Caco-2 (cell line): Measurements from ENCODE around the gene COMTD1. TPM values are rescaled to one million over a fixed set of nuclear protein-coding genes. Genes with fewer than 3 reads are reported as not detected.

Experiments
- BruUV-seq: library from RNA; stranded (reverse); fragments of 400-500 nt; replicated peaks from 2 replicates; lab custom pipeline; 2021; lab: Mats Ljungman, UMichigan
- CTCF ChIA-PET: fragments of 300-600 bp; sonication (Branson Sonifier 250); formaldehyde crosslinking; loops from one replicate; lab custom pipeline; 2022; ENCODE audit warnings: antibody characterized with exemption; lab: Charles Lee
- POLR2A ChIA-PET: fragments of 300-600 bp; sonication (Branson Sonifier 250); formaldehyde crosslinking; loops from one replicate; lab custom pipeline; 2022; ENCODE audit warnings: antibody characterized with exemption; lab: Charles Lee
- DNase-seq, 2 experiments: peaks; one replicate each; pipeline versions ENCODE4 v3.0.0 to v3.0.0-alpha.2; 2020 to 2022
- H3K27me3 ChIP-seq: replicated peaks from 2 replicates; pipeline ENCODE4 v1.6.0; 2011; ENCODE audit warnings: low read length; ENCODE audit not compliant: control insufficient read depth, insufficient read depth
- H3K36me3 ChIP-seq: 2 replicates; pipeline ENCODE4 v1.5.1; 2011; ENCODE audit warnings: low read length; ENCODE audit not compliant: control insufficient read depth, insufficient read depth
- H3K4me1 ChIP-seq: fragments of 250-450 bp; sonication (Bioruptor Pico); 2 replicates; pipeline ENCODE4 v1.5.1; 2020; ENCODE audit warnings: mild to moderate bottlenecking
- H3K4me3 ChIP-seq: 2 replicates; pipeline ENCODE4 v1.5.1; 2011; ENCODE audit warnings: low read depth, mild to moderate bottlenecking, control low read depth, low read length
- H3K9me3 ChIP-seq: fragments of 250-450 bp; sonication (Bioruptor Pico); 2 replicates; pipeline ENCODE4 v1.5.1; 2020; ENCODE audit warnings: mild to moderate bottlenecking, moderate library complexity
- H3K27ac Mint-ChIP-seq: one replicate; pipeline ENCODE4 v1.8.0; 2022; ENCODE audit warnings: mixed read lengths; ENCODE audit not compliant: unreplicated experiment
- H3K27me3 Mint-ChIP-seq: one replicate; pipeline ENCODE4 v1.8.0; 2022; ENCODE audit warnings: mixed read lengths; ENCODE audit not compliant: insufficient read depth, unreplicated experiment
- H3K36me3 Mint-ChIP-seq: one replicate; pipeline ENCODE4 v1.8.0; 2022; ENCODE audit warnings: mild to moderate bottlenecking, mixed read lengths; ENCODE audit not compliant: insufficient read depth, unreplicated experiment
- H3K4me1 Mint-ChIP-seq: one replicate; pipeline ENCODE4 v1.8.0; 2022; ENCODE audit warnings: low read depth, mixed read lengths; ENCODE audit not compliant: unreplicated experiment
- H3K4me3 Mint-ChIP-seq: one replicate; pipeline ENCODE4 v1.8.0; 2022; ENCODE audit warnings: mild to moderate bottlenecking, moderate library complexity, mixed read lengths; ENCODE audit not compliant: unreplicated experiment
- H3K9me3 Mint-ChIP-seq: one replicate; pipeline ENCODE4 v1.8.0; 2022; ENCODE audit warnings: mixed read lengths; ENCODE audit not compliant: unreplicated experiment
- CTCF ChIP-seq, 2 experiments: fragments of 200-600 bp in 1 of 2; IDR thresholded peaks; 1 replicate in 1 of 2; 2 replicates in 1 of 2; pipeline versions ENCODE4 v1.5.1 to v1.8.0; 2011 to 2022; ENCODE audit warnings: antibody characterized with exemption in 1 of 2, control low read depth in 1 of 2, inconsistent platforms in 1 of 2, low read depth in 1 of 2, low read length in 1 of 2, mild to moderate bottlenecking in 1 of 2, moderate library complexity in 1 of 2; ENCODE audit not compliant: insufficient read depth in 1 of 2, severe bottlenecking in 1 of 2, unreplicated experiment in 1 of 2
- intact Hi-C: fragments of 100-400 bp; cut with micrococcal nuclease; formaldehyde crosslinking; loops from one replicate; pipeline ENCODE4 v1.10.0; 2022; ENCODE audit not compliant: unreplicated experiment
- total RNA-seq: library from RNA; stranded (reverse); gene quantifications from 2 replicates; pipeline ENCODE4 v1.2.3, GENCODE V29; 2022

COMTD1 gene
- total RNA-seq, 1 experiment from 2014 or later = 38.7 TPM

DNA sequence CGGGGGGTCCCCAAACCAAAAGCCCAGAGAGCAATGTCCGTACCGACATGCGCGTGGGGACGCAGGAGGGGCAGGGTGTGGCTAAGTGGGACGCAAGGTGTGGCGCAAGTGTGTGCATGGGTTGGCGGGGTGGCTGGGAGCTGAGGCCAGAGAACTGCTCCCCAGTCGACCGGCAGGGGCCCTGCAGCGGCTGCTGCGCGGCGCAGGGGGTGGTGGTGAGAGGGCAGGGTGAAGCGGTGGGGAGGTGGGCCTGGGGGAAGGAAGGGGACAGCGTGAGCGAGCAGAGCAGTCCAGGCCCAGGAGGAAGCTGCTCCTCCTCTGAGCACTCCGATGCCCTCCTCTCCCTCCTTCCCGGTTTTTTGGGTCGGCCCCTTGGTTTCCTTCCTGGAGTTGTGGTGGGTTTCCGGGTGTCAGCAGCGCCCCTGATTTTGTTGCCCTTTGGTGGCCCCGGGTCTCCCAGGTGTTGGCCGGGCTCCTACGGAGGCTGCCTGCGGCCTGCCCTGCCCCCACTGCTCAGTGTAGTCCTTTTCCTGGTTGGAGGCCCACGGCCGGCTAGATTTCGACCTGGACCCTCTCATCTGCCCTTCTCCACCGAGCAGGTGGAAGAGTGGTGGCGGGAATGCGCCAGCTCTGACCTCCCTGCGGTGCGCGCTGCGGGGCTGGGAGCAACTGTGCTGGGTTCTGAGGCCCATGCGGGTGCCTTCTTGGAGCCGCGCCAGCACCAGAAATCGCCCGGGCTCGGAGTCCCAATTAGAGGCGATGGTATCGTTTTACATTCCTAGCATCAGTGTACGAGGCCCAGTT is 40.5 kb upstream of the COMTD1 start:
- ChIA-PET CTCF (no interaction called here), POLR2A (no interaction called here)
- H3K9me3 ChIP-seq = no peaks in the 10 kb centered on the region
- H3K27me3 ChIP-seq = no peaks in the 10 kb centered on the region
- no peaks in the 10 kb centered on the region for H3K4me1 ChIP-seq
- H3K4me3 ChIP-seq = no peak overlapping the region
- no TSS peak for BruUV-seq
- no peak for DNase-seq
- H3K36me3 ChIP-seq = no peaks in the 10 kb centered on the region
- no peaks in the 10 kb centered on the region for H3K27me3 Mint-ChIP-seq
- no peaks in the 10 kb centered on the region for H3K4me1 Mint-ChIP-seq
- H3K4me3 Mint-ChIP-seq = no peak overlapping the region
- H3K9me3 Mint-ChIP-seq = no peaks in the 10 kb centered on the region
- no peak overlapping the region for H3K27ac Mint-ChIP-seq
- no peak for TF ChIP-seq CTCF (IDR thresholded peaks at IDR 0.05; ENCODE audit: insufficient read depth in 1 of 2, low read depth in 1 of 2, low read length in 1 of 2, severe bottlenecking in 1 of 2, unreplicated experiment in 1 of 2)
- intact Hi-C loops = no loop called here
- no peaks in the 10 kb centered on the region for H3K36me3 Mint-ChIP-seq

GRCh38 chr10:75272896-75273295 is 37.1 kb upstream of the COMTD1 start:
- BruUV-seq = no TSS peak
- DNase-seq = no peak
- no peaks in the 10 kb centered on the region for H3K4me1 Mint-ChIP-seq
- no peak overlapping the region for H3K27ac Mint-ChIP-seq
- H3K9me3 Mint-ChIP-seq = no peaks in the 10 kb centered on the region
- H3K4me3 Mint-ChIP-seq = no peak overlapping the region
- CTCF ChIA-PET = no interaction called here
- no peak for TF ChIP-seq CTCF (IDR thresholded peaks at IDR 0.05; ENCODE audit: insufficient read depth in 1 of 2, low read depth in 1 of 2, low read length in 1 of 2, severe bottlenecking in 1 of 2, unreplicated experiment in 1 of 2)
- POLR2A ChIA-PET = no interaction called here
- intact Hi-C loops = no loop called here
- no peaks in the 10 kb centered on the region for H3K36me3 Mint-ChIP-seq
- H3K27me3 Mint-ChIP-seq = no peaks in the 10 kb centered on the region
- H3K27me3 ChIP-seq = no peaks in the 10 kb centered on the region
- no peak overlapping the region for H3K4me3 ChIP-seq
- no peaks in the 10 kb centered on the region for H3K36me3 ChIP-seq
- no peaks in the 10 kb centered on the region for H3K9me3 ChIP-seq
- H3K4me1 ChIP-seq = no peaks in the 10 kb centered on the region

DNA sequence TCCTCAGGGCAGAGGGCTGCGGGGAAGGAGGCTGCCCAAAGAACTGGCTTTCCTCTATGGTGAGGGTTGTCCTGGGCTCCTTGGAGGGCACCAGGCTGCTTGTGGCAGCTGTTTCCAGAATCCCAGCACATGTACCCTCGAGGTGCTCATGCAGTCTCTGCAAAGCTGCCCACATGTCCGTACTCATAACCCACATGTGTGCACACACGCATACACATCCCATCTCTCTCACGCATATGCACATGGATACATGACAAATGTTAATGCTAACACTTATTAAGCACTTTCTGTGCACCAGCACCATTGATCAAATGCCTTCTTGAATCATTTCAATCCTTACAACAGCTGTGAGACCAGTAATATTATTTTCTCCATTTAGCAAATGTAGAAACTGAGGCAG is 36.3 kb upstream of the COMTD1 start:
- H3K27me3 Mint-ChIP-seq = no peaks in the 10 kb centered on the region
- ChIA-PET CTCF (no interaction called here), POLR2A (no interaction called here)
- Histone ChIP-seq H3K4me3 (no peak overlapping the region), H3K9me3 (no peaks in the 10 kb centered on the region), H3K27me3 (no peaks in the 10 kb centered on the region), H3K4me1 (no peaks in the 10 kb centered on the region), H3K36me3 (no peaks in the 10 kb centered on the region)
- no peak overlapping the region for H3K4me3 Mint-ChIP-seq
- H3K4me1 Mint-ChIP-seq = no peaks in the 10 kb centered on the region
- H3K27ac Mint-ChIP-seq = no peak overlapping the region
- H3K9me3 Mint-ChIP-seq = no peaks in the 10 kb centered on the region
- no TSS peak for BruUV-seq
- no peak for DNase-seq
- intact Hi-C loops = no loop called here
- TF ChIP-seq CTCF (IDR thresholded peaks at IDR 0.05; ENCODE audit: insufficient read depth in 1 of 2, low read depth in 1 of 2, low read length in 1 of 2, severe bottlenecking in 1 of 2, unreplicated experiment in 1 of 2) = no peak
- no peaks in the 10 kb centered on the region for H3K36me3 Mint-ChIP-seq
